Endothelial cell of umbilical vein (primary cell): Measurements from ENCODE around the gene IGSF6. TPM values are rescaled to one million over a fixed set of nuclear protein-coding genes. Genes with fewer than 3 reads are reported as not detected.

Experiments used
- BruUV-seq: library from RNA; stranded (reverse); fragments of 400-500 nt; replicated peaks from 2 replicates; lab custom pipeline; 2021; lab: Mats Ljungman, UMichigan
- CTCF ChIA-PET: fragments of 300-600, 350-600 bp; sonication (Branson Sonifier 250); formaldehyde crosslinking; loops from one replicate; lab custom pipeline; 2021; ENCODE audit warnings: antibody characterized with exemption, inconsistent platforms; lab: Charles Lee
- POLR2A ChIA-PET: fragments of 300-600, 350-600 bp; sonication (Branson Sonifier 250); formaldehyde crosslinking; loops from one replicate; lab custom pipeline; 2021; ENCODE audit warnings: antibody characterized with exemption, inconsistent platforms; lab: Charles Lee
- DNase-seq: peaks from one replicate; pipeline ENCODE4 v3.0.0-alpha.2; 2011; ENCODE audit warnings: low read depth, low spot score
- FAIRE-seq: peaks from 2 replicates; lab custom pipeline; 2011; peaks lifted over from hg19 to GRCh38; lab: Jason Lieb, UNC
- H2AFZ ChIP-seq: 2 replicates; pipeline ENCODE4 v1.6.0; 2012; ENCODE audit warnings: low read depth, low read length, control low read depth, inconsistent platforms
- H3K27ac ChIP-seq: 2 replicates; pipeline ENCODE4 v1.5.1; 2011; ENCODE audit warnings: low read depth, mild to moderate bottlenecking, control low read depth, low read length, moderate library complexity; ENCODE audit not compliant: insufficient read depth
- H3K27me3 ChIP-seq, 2 experiments: 2 replicates each; pipeline versions ENCODE4 v1.6.0 to v1.6.1; 2011; ENCODE audit warnings: low read length in 2 of 2, mixed read lengths in 1 of 2; ENCODE audit not compliant: control insufficient read depth in 2 of 2, insufficient read depth in 2 of 2
- H3K36me3 ChIP-seq, 2 experiments: 2 replicates in 1 of 2; 3 replicates in 1 of 2; pipeline ENCODE4 v1.5.1; 2011; ENCODE audit warnings: low read length in 2 of 2, mild to moderate bottlenecking in 1 of 2, moderate library complexity in 1 of 2; ENCODE audit not compliant: control insufficient read depth in 2 of 2, insufficient read depth in 2 of 2; ENCODE audit errors: extremely low read depth in 1 of 2
- H3K4me1 ChIP-seq: 3 replicates; pipeline ENCODE4 v1.5.1; 2011; ENCODE audit warnings: mild to moderate bottlenecking, low read length; ENCODE audit not compliant: control insufficient read depth, insufficient read depth; ENCODE audit errors: extremely low read depth
- H3K4me2 ChIP-seq: 2 replicates; pipeline ENCODE4 v1.6.1; 2011; ENCODE audit warnings: low read length, control low read depth, mixed read lengths; ENCODE audit not compliant: insufficient read depth
- H3K4me3 ChIP-seq, 3 experiments: fragments of 200-600 bp in 1 of 3; sonication (generic), shearing (Covaris generic) in 1 of 3; replicated peaks in 1 of 3; 2 replicates each; pipeline ENCODE4 v1.5.1; 2011 to 2016; ENCODE audit warnings: control low read depth in 3 of 3, low read length in 3 of 3, mild to moderate bottlenecking in 2 of 3, inconsistent platforms in 1 of 3, low read depth in 1 of 3, moderate library complexity in 1 of 3; ENCODE audit not compliant: insufficient read depth in 1 of 3
- H3K79me2 ChIP-seq: 2 replicates; pipeline ENCODE4 v1.6.0; 2012; ENCODE audit warnings: low read length, inconsistent platforms; ENCODE audit not compliant: control insufficient read depth, insufficient read depth
- H3K9ac ChIP-seq: replicated peaks from 2 replicates; pipeline ENCODE3; 2011; ENCODE audit warnings: low read length, control low read depth; ENCODE audit not compliant: insufficient read depth; ENCODE audit errors: extremely low read depth
- H3K9me1 ChIP-seq: replicated peaks from 3 replicates; pipeline ENCODE4 v1.6.0; 2011; ENCODE audit warnings: mild to moderate bottlenecking, low read length; ENCODE audit not compliant: control insufficient read depth, insufficient read depth; ENCODE audit errors: extremely low read depth
- H3K9me3 ChIP-seq: replicated peaks from 2 replicates; pipeline ENCODE4 v1.5.1; 2012; ENCODE audit warnings: low read length, inconsistent platforms; ENCODE audit not compliant: control insufficient read depth, insufficient read depth
- H4K20me1 ChIP-seq: replicated peaks from 2 replicates; pipeline ENCODE3; 2011; ENCODE audit warnings: mild to moderate bottlenecking, low read length; ENCODE audit not compliant: control insufficient read depth, insufficient read depth; ENCODE audit errors: extremely low read depth
- GATA2 ChIP-seq: IDR thresholded peaks from 2 replicates; pipeline ENCODE4 v1.7.0; 2011; ENCODE audit warnings: low read depth, mild to moderate bottlenecking, moderate library complexity, mixed read lengths, low read length; ENCODE audit not compliant: insufficient read length, insufficient read depth
- POLR2AphosphoS5 ChIP-seq: IDR thresholded peaks from 2 replicates; pipeline ENCODE4 v1.6.1; 2012; ENCODE audit warnings: low read depth, mild to moderate bottlenecking, control low read depth, low read length, moderate library complexity; ENCODE audit not compliant: insufficient read depth
- dilution Hi-C: fragments of 300-500 bp; cut with MboI; formaldehyde crosslinking; loops from one replicate; pipeline ENCODE4 v1.15.0; 2019; ENCODE audit warnings: low sequenced_read_pairs; ENCODE audit not compliant: extremely low pct_ligation_motif_present
- intact Hi-C: fragments of 100-400 bp; cut with micrococcal nuclease; formaldehyde crosslinking; loops from one replicate; pipeline ENCODE4 v1.10.0; 2022
- polyA plus RNA-seq, 4 experiments: library from polyadenylated mRNA; depleted of rRNA in 3 of 4; stranded (reverse) in 3 of 4; unstranded in 1 of 4; fragments of >200 nt; gene quantifications; 2 replicates each; pipeline versions ENCODE4 v1.2.1 to v1.2.3, GENCODE V29; 2011 to 2012; ENCODE audit warnings: missing spikeins in 1 of 4
- total RNA-seq: library from RNA; stranded (reverse); gene quantifications from 2 replicates; pipeline ENCODE4 v1.2.3, GENCODE V29; 2021

Gene IGSF6
- total and polyA plus RNA-seq, 2 donors (not counting 3 experiments of a cell fraction or from before 2014, with no cell fraction given) = not detected

DNA sequence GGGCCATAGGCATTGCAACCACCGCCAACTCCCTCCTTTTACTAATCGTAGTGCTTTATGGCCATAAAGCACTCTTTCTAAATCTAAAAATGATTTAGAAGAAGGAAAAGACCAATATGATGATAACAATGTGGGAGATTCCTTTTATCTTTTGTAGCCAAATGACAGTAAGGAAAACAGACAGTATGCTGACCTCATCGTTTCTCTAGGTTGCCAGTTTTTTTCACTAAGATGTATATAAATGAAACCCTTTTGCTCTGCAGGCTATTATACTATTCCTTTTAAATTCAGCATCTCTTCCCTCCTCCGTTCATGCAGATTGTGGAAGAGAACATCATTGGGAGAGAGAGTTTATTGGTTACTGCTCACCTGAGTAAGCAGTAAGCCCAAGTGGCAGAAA is 36.7 kb upstream of the IGSF6 start:
- intact Hi-C loops = no loop called here

DNA sequence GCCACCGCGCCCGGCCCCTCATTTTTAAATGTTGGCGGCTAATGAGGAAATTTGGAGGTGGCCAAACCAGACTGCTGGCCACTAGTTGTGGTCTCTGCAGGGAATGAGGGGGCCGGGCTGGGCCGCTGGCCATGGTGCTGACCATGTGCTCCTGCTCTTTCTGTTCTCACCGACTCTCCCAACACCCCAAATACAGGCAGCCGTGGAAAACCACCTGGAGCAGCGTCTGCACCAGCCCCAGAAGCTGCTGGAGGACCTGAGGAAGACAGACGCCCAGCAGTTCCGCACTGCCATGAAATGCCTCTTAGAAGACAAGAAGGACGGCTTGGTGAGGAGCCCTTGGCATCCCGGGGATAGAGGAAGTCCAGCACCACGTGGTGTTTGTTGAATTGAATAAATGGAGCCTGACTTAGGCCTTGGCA is 32.6 kb upstream of the IGSF6 start:
- ChIA-PET POLR2A (no interaction called here), CTCF (no interaction called here)
- TF ChIP-seq POLR2AphosphoS5 (no peak), GATA2 (no peak)
- no peak overlapping the region for H3K27ac ChIP-seq
- no peaks in the 10 kb centered on the region for H3K9me3 ChIP-seq
- H3K79me2 ChIP-seq = no peaks in the 10 kb centered on the region
- dilution Hi-C loops = no loop called here
- no peaks in the 10 kb centered on the region for H4K20me1 ChIP-seq
- no peaks in the 10 kb centered on the region for H3K9me1 ChIP-seq
- no peak overlapping the region for H2AFZ ChIP-seq
- DNase-seq (no peak), FAIRE-seq (no peak)
- H3K4me1 ChIP-seq = no peaks in the 10 kb centered on the region
- peaks cover 0 to 2% of the 10 kb centered on the region in 2 experiments for H3K27me3 ChIP-seq
- H3K9ac ChIP-seq = no peak overlapping the region
- no peak overlapping the region for H3K4me3 ChIP-seq
- intact Hi-C loops = no loop called here
- H3K4me2 ChIP-seq = no peak overlapping the region
- no TSS peak for BruUV-seq
- no peaks in the 10 kb centered on the region for H3K36me3 ChIP-seq

More for the DNA sequence above, 36.7 kb upstream of the IGSF6 start:
- Histone ChIP-seq H3K4me2 (no peak overlapping the region), H3K27ac (no peak overlapping the region), H3K27me3 (no peaks in the 10 kb centered on the region), H3K9me3 (no peaks in the 10 kb centered on the region), H4K20me1 (no peaks in the 10 kb centered on the region), H3K4me3 (no peak overlapping the region), H3K9ac (no peak overlapping the region), H3K9me1 (no peaks in the 10 kb centered on the region), H2AFZ (no peak overlapping the region), H3K36me3 (no peaks in the 10 kb centered on the region), H3K79me2 (no peaks in the 10 kb centered on the region), H3K4me1 (no peaks in the 10 kb centered on the region)
- POLR2A ChIA-PET = no interaction called here
- dilution Hi-C loops = no loop called here
- BruUV-seq = no TSS peak
- CTCF ChIA-PET = interaction anchor here (0.6 kb wide), 1 partner anchor 978 kb away, joined by 3 read pairs; no protein-coding TSS in a partner anchor
- no peak for FAIRE-seq
- TF ChIP-seq POLR2AphosphoS5 = no peak
- no peak for DNase-seq
